ENCODE data around the gene ENPP6.

- TF ChIP-seq CTCF (IDR thresholded peaks at IDR 0.05; ENCODE audit: insufficient read depth, low read length, poor library complexity, severe bottlenecking) (no peak), EZH2phosphoT487 (conservative IDR thresholded peaks at IDR 0.05; ENCODE audit: low read length) (no peak)
These were observed 116.0 kb downstream of the ENPP6 start for GRCh38 chr4:184101711-184102110.
